H1 (cell line): ENCODE results near the gene CDCA7L. TPM values are rescaled to one million over a fixed set of nuclear protein-coding genes. Genes with fewer than 3 reads are reported as not detected.
"Not testable (repeated sequence)": the region's sequence is repeated elsewhere in the genome, so short reads cannot be mapped to it uniquely, and the experiment has no call there.

Source experiments
- CTCF ChIA-PET: fragments of 300-600 bp; sonication (Branson Sonifier 250); formaldehyde crosslinking; loops from one replicate; lab custom pipeline; 2021; ENCODE audit not compliant: partially characterized antibody; lab: Charles Lee
- POLR2A ChIA-PET: fragments of 300-600 bp; sonication (Branson Sonifier 250); formaldehyde crosslinking; loops from one replicate; lab custom pipeline; 2021; ENCODE audit warnings: inconsistent platforms; ENCODE audit not compliant: partially characterized antibody; lab: Charles Lee
- DNase-seq, 2 experiments: peaks; one replicate each; pipeline versions ENCODE4 v3.0.0 to v3.0.0-alpha.2; 2010 to 2022; ENCODE audit warnings: low spot score in 2 of 2, low read depth in 1 of 2, mixed read lengths in 1 of 2
- FAIRE-seq: peaks from 2 replicates; lab custom pipeline; 2011; peaks lifted over from hg19 to GRCh38; lab: Jason Lieb, UNC
- H2AFZ ChIP-seq: 2 replicates; pipeline ENCODE4 v1.8.1; 2012; ENCODE audit warnings: low read length, inconsistent platforms
- H2AK5ac ChIP-seq: 2 replicates; pipeline ENCODE4 v1.6.1; 2013; ENCODE audit warnings: low read depth, low read length
- H2BK120ac ChIP-seq: replicated peaks from 2 replicates; pipeline ENCODE3; 2013; ENCODE audit warnings: low read depth, low read length, inconsistent platforms
- H2BK12ac ChIP-seq: 2 replicates; pipeline ENCODE4 v1.6.1; 2013; ENCODE audit warnings: low read depth, low read length
- H2BK15ac ChIP-seq: 2 replicates; pipeline ENCODE4 v1.6.1; 2013; ENCODE audit warnings: low read length
- H2BK20ac ChIP-seq: 2 replicates; pipeline ENCODE4 v1.6.1; 2013; ENCODE audit warnings: low read length
- H2BK5ac ChIP-seq: 2 replicates; pipeline ENCODE4 v1.6.1; 2013; ENCODE audit warnings: low read depth, low read length
- H3K14ac ChIP-seq: 2 replicates; pipeline ENCODE4 v1.6.1; 2013; ENCODE audit warnings: inconsistent platforms; ENCODE audit not compliant: insufficient read length
- H3K18ac ChIP-seq: 2 replicates; pipeline ENCODE4 v1.6.1; 2013; ENCODE audit warnings: low read length; ENCODE audit errors: extremely low read depth
- H3K23ac ChIP-seq: 2 replicates; pipeline ENCODE4 v1.6.1; 2013; ENCODE audit warnings: inconsistent platforms; ENCODE audit not compliant: insufficient read length
- H3K23me2 ChIP-seq: 2 replicates; pipeline ENCODE4 v1.6.1; 2013; ENCODE audit warnings: low read depth, low read length
- H3K27ac ChIP-seq: 2 replicates; pipeline ENCODE4 v1.6.1; 2011; ENCODE audit warnings: low read depth, low read length, inconsistent platforms
- H3K27me3 ChIP-seq, 4 experiments: replicated peaks in 1 of 4; 1 replicate in 1 of 4; 2 replicates in 3 of 4; pipeline versions ENCODE4 v1.6.1 to v1.8.1; 2011 to 2013; ENCODE audit warnings: low read length in 3 of 4, mild to moderate bottlenecking in 3 of 4, inconsistent platforms in 2 of 4, mixed read lengths in 2 of 4, moderate library complexity in 1 of 4; ENCODE audit not compliant: control insufficient read depth in 3 of 4, insufficient read depth in 3 of 4; ENCODE audit errors: extremely low read depth in 1 of 4
- H3K36me3 ChIP-seq, 4 experiments: 2 replicates each; pipeline versions ENCODE4 v1.6.1 to v1.8.1; 2011 to 2013; ENCODE audit warnings: mild to moderate bottlenecking in 4 of 4, low read length in 3 of 4, moderate library complexity in 2 of 4, control low read depth in 1 of 4, inconsistent platforms in 1 of 4; ENCODE audit not compliant: insufficient read depth in 4 of 4, control insufficient read depth in 2 of 4
- H3K4ac ChIP-seq: replicated peaks from 2 replicates; pipeline ENCODE3; 2013; ENCODE audit warnings: low read length, low read depth, mixed read lengths, inconsistent platforms; ENCODE audit not compliant: insufficient read length
- H3K4me1 ChIP-seq, 4 experiments: replicated peaks in 1 of 4; 1 replicate in 1 of 4; 2 replicates in 3 of 4; pipeline versions ENCODE4 v1.6.1 to v1.8.1; 2011 to 2013; ENCODE audit warnings: low read length in 3 of 4, inconsistent platforms in 2 of 4, mixed read lengths in 1 of 4; ENCODE audit not compliant: insufficient read depth in 4 of 4, control insufficient read depth in 3 of 4
- H3K4me2 ChIP-seq, 2 experiments: 2 replicates each; pipeline versions ENCODE4 v1.6.1 to v1.8.1; 2011 to 2013; ENCODE audit warnings: low read depth in 2 of 2, low read length in 2 of 2, control low read depth in 1 of 2, inconsistent platforms in 1 of 2, mild to moderate bottlenecking in 1 of 2; ENCODE audit not compliant: insufficient read depth in 1 of 2
- H3K4me3 ChIP-seq, 4 experiments: fragments of 200-600, 300-600 bp in 1 of 4; sonication (generic), shearing (Covaris generic), sonication (Bioruptor Twin) in 1 of 4; 2 replicates each; pipeline versions ENCODE4 v1.5.1 to v1.8.1; 2011 to 2016; ENCODE audit warnings: low read length in 4 of 4, low read depth in 3 of 4, control low read depth in 2 of 4, inconsistent platforms in 2 of 4, mild to moderate bottlenecking in 2 of 4, mixed read lengths in 1 of 4, moderate library complexity in 1 of 4; ENCODE audit not compliant: insufficient read depth in 2 of 4; ENCODE audit errors: extremely low read depth in 1 of 4
- H3K56ac ChIP-seq: replicated peaks from 2 replicates; pipeline ENCODE3; 2013; ENCODE audit warnings: low read depth, mild to moderate bottlenecking, mixed read lengths, low read length, inconsistent platforms; ENCODE audit not compliant: insufficient read length
- H3K79me1 ChIP-seq: 2 replicates; pipeline ENCODE4 v1.6.1; 2013; ENCODE audit warnings: low read depth, low read length, control low read depth
- H3K79me2 ChIP-seq, 2 experiments: 2 replicates each; pipeline versions ENCODE4 v1.6.1 to v1.8.1; 2012 to 2013; ENCODE audit warnings: low read length in 2 of 2, mild to moderate bottlenecking in 2 of 2, inconsistent platforms in 1 of 2; ENCODE audit not compliant: insufficient read depth in 2 of 2, control insufficient read depth in 1 of 2
- H3K9ac ChIP-seq, 4 experiments: replicated peaks in 1 of 4; 1 replicate in 1 of 4; 2 replicates in 3 of 4; pipeline versions ENCODE4 v1.6.1 to v1.8.1; 2011 to 2013; ENCODE audit warnings: low read depth in 3 of 4, low read length in 3 of 4, control low read depth in 2 of 4, mild to moderate bottlenecking in 2 of 4, moderate library complexity in 2 of 4, inconsistent platforms in 1 of 4; ENCODE audit errors: extremely low read depth in 1 of 4
- H3K9me3 ChIP-seq, 2 experiments: 2 replicates each; pipeline versions ENCODE4 v1.6.1 to v1.8.1; 2012 to 2013; ENCODE audit warnings: mild to moderate bottlenecking in 2 of 2, moderate library complexity in 2 of 2, control low read depth in 1 of 2, inconsistent platforms in 1 of 2, low read depth in 1 of 2, low read length in 1 of 2, mixed read lengths in 1 of 2; ENCODE audit not compliant: insufficient read depth in 2 of 2
- H4K20me1 ChIP-seq, 2 experiments: replicated peaks in 1 of 2; 2 replicates each; pipeline versions ENCODE3 to v1.8.1; 2011 to 2013; ENCODE audit warnings: inconsistent platforms in 2 of 2, low read length in 2 of 2, mild to moderate bottlenecking in 1 of 2; ENCODE audit not compliant: insufficient read depth in 2 of 2, control insufficient read depth in 1 of 2
- H4K5ac ChIP-seq: 2 replicates; pipeline ENCODE4 v1.6.1; 2013; ENCODE audit warnings: low read length, low read depth, mixed read lengths, inconsistent platforms; ENCODE audit not compliant: insufficient read length
- H4K8ac ChIP-seq: 2 replicates; pipeline ENCODE4 v1.8.0; 2013; ENCODE audit warnings: mild to moderate bottlenecking, moderate library complexity, low read length, inconsistent platforms; ENCODE audit not compliant: insufficient read depth; ENCODE audit errors: extremely low read depth
- H4K91ac ChIP-seq: replicated peaks from 2 replicates; pipeline ENCODE3; 2013; ENCODE audit warnings: low read length, mixed read lengths, inconsistent platforms; ENCODE audit not compliant: insufficient read length
- WGBS, 2 experiments: shearing (Covaris generic) in 1 of 2; methylation state at CpG; one replicate each; pipeline versions ENCODE4 v1.1.6 to v1.1.7; 2013 to 2015; ENCODE audit warnings: low lambda C conversion rate in 2 of 2, mixed read lengths in 2 of 2, inconsistent platforms in 1 of 2, low coverage in 1 of 2, missing lambda C conversion rate in 1 of 2; ENCODE audit not compliant: insufficient replicate concordance in 2 of 2, insufficient coverage in 1 of 2, insufficient read length in 1 of 2; ENCODE audit errors: extremely low coverage in 1 of 2, missing lambda C conversion rate in 1 of 2; 5-methylcytosine and 5-hydroxymethylcytosine counted together
- polyA plus RNA-seq, 7 experiments: library from polyadenylated mRNA; depleted of rRNA in 3 of 7; stranded (reverse) in 5 of 7; unstranded in 2 of 7; fragments of >200 nt in 5 of 7; fragments of 200-250 nt in 2 of 7; gene quantifications; 1 replicate in 5 of 7; 2 replicates in 1 of 7; 4 replicates in 1 of 7; pipeline versions ENCODE4 v1.2.1 to v1.2.3, GENCODE V29; 2011 to 2013; ENCODE audit warnings: missing spikeins in 2 of 7, mixed read lengths in 2 of 7
- total RNA-seq: library from RNA; stranded (reverse); fragmentation: NEBNext Ultra II Directional; extraction: Animal tissue kit (Norgen Biotek cat#: 25700); gene quantifications from 2 replicates; pipeline ENCODE4 v1.2.1, GENCODE V29; 2021

CDCA7L gene
- total and polyA plus RNA-seq, 2 of the 8 experiments (the other 6 are each of a cell fraction or from before 2014, with no cell fraction given) = 93.8 to 168 TPM

DNA sequence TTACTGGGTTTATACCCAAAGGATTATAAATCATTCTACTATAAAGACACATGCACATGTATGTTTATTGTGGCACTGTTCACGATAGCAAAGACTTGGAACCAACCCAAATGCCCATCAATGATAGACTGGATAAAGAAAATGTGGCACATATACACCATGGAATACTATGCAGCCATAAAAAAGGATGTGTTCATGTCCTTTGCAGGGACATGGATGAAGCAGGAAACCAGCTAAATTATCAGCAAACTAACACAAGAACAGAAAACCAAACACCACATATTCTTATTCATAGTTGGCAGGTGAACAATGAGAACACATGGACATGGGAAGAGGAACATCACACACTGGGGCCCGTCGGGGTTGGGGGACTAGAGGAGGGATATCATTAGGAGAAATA, 12.4 kb downstream of the CDCA7L start:
- H3K27me3 ChIP-seq, H3K27ac ChIP-seq, H3K4me3 ChIP-seq, H4K20me1 ChIP-seq, POLR2A ChIA-PET, H3K4me2 ChIP-seq, H4K8ac ChIP-seq, CTCF ChIA-PET, H2AFZ ChIP-seq, H2BK5ac ChIP-seq, H3K14ac ChIP-seq, H3K18ac ChIP-seq, DNase-seq, H4K91ac ChIP-seq, H3K23ac ChIP-seq, H3K56ac ChIP-seq, H4K5ac ChIP-seq, H3K4me1 ChIP-seq, H2BK120ac ChIP-seq, H3K9ac ChIP-seq, H3K9me3 ChIP-seq, H2BK20ac ChIP-seq, H3K4ac ChIP-seq, H2BK15ac ChIP-seq, H2AK5ac ChIP-seq, H3K79me1 ChIP-seq, H3K23me2 ChIP-seq, FAIRE-seq, H3K36me3 ChIP-seq, H2BK12ac ChIP-seq: not testable (repeated sequence)
- H3K79me2 ChIP-seq = peaks cover 3 to 98% of the 10 kb centered on the region in 2 experiments; a peak in 3 of 4 replicates
- 92% methylated on average over 2 of the region's 3 CpGs; no CpG with 5 or more reads in 1 of the 2 experiments for WGBS, 2 experiments
